Fibroblast of lung (primary cell): ENCODE data around the gene PRUNE2. TPM values are rescaled to one million over a fixed set of nuclear protein-coding genes. Genes with fewer than 3 reads are reported as not detected.

Source experiments
- DNase-seq, 2 donors: peaks; one replicate each; pipeline versions ENCODE4 v3.0.0 to v3.0.0-alpha.2; 2010; ENCODE audit warnings: low read depth in 2 of 2
- H2AFZ ChIP-seq: 2 replicates; pipeline ENCODE4 v1.5.1; 2012; ENCODE audit warnings: low read length, control low read depth, inconsistent platforms
- H3K27ac ChIP-seq: 2 replicates; pipeline ENCODE4 v1.5.1; 2011; ENCODE audit warnings: low read length, control low read depth; ENCODE audit not compliant: insufficient read depth
- H3K27me3 ChIP-seq: 2 replicates; pipeline ENCODE4 v1.5.1; 2011; ENCODE audit warnings: mild to moderate bottlenecking, low read length; ENCODE audit not compliant: control insufficient read depth, insufficient read depth
- H3K36me3 ChIP-seq: 2 replicates; pipeline ENCODE4 v1.5.1; 2011; ENCODE audit warnings: low read length; ENCODE audit not compliant: control insufficient read depth, insufficient read depth
- H3K4me1 ChIP-seq: 2 replicates; pipeline ENCODE4 v1.5.1; 2011; ENCODE audit warnings: low read length; ENCODE audit not compliant: control insufficient read depth, insufficient read depth; ENCODE audit errors: extremely low read depth
- H3K4me2 ChIP-seq: 2 replicates; pipeline ENCODE4 v1.5.1; 2011; ENCODE audit warnings: low read length, control low read depth; ENCODE audit not compliant: insufficient read depth; ENCODE audit errors: extremely low read depth
- H3K4me3 ChIP-seq, 4 experiments: fragments of 200-600 bp in 1 of 4; sonication (generic) in 1 of 4; replicated peaks in 1 of 4; 2 replicates each; pipeline ENCODE4 v1.5.1; 2011 to 2016; ENCODE audit warnings: low read length in 4 of 4, low read depth in 3 of 4, mild to moderate bottlenecking in 3 of 4, control low read depth in 2 of 4, inconsistent platforms in 1 of 4, mixed read lengths in 1 of 4; ENCODE audit not compliant: insufficient read depth in 1 of 4; ENCODE audit errors: control extremely low read depth in 1 of 4
- H3K79me2 ChIP-seq: 2 replicates; pipeline ENCODE4 v1.5.1; 2012; ENCODE audit warnings: mild to moderate bottlenecking, low read length, inconsistent platforms; ENCODE audit not compliant: control insufficient read depth, insufficient read depth
- H3K9ac ChIP-seq: 2 replicates; pipeline ENCODE4 v1.5.1; 2011; ENCODE audit warnings: mild to moderate bottlenecking, low read length, control low read depth; ENCODE audit not compliant: insufficient read depth
- H3K9me3 ChIP-seq: 2 replicates; pipeline ENCODE4 v1.5.1; 2012; ENCODE audit warnings: low read depth, low read length; ENCODE audit not compliant: control insufficient read depth, insufficient read depth
- H4K20me1 ChIP-seq: 2 replicates; pipeline ENCODE4 v1.5.1; 2011; ENCODE audit warnings: low read length; ENCODE audit not compliant: control insufficient read depth, insufficient read depth; ENCODE audit errors: extremely low read depth
- CTCF ChIP-seq, 2 donors: IDR thresholded peaks in 1 of 2; conservative IDR thresholded peaks in 1 of 2; 1 replicate in 1 of 2; 2 replicates in 1 of 2; pipeline ENCODE4 v1.5.1; 2011 to 2012; ENCODE audit warnings: low read length in 2 of 2, control low read depth in 1 of 2, inconsistent platforms in 1 of 2, low read depth in 1 of 2, mild to moderate bottlenecking in 1 of 2
- EZH2 ChIP-seq: IDR thresholded peaks from 2 replicates; pipeline ENCODE4 v1.5.1; 2012; ENCODE audit warnings: low read length, control low read depth, mild to moderate bottlenecking; ENCODE audit errors: missing control alignments
- polyA plus RNA-seq, 2 donors: library from polyadenylated mRNA; depleted of rRNA in 1 of 2; stranded (reverse) in 1 of 2; unstranded in 1 of 2; fragments of >200 nt; gene quantifications; 2 replicates each; pipeline ENCODE4 v1.2.1, GENCODE V29; 2011 to 2012; ENCODE audit warnings: missing spikeins in 1 of 2
- total RNA-seq: library from RNA; depleted of rRNA; stranded (reverse); fragments of >200 nt; gene quantifications from 2 replicates; pipeline ENCODE4 v1.2.1, GENCODE V29; 2014

Gene PRUNE2
- total and polyA plus RNA-seq, 2 donors (not counting 1 experiment from before 2014, with no cell fraction given) = 5.4 to 95.6 TPM

- TF ChIP-seq EZH2 (no peak), CTCF (conservative IDR thresholded peaks at IDR 0.05 in 1 of 2, IDR thresholded peaks at IDR 0.05 in 1 of 2; ENCODE audit: low read depth in 1 of 2, low read length in 2 of 2) (no peak)
- H4K20me1 ChIP-seq = no peaks in the 10 kb centered on the region
Observed at GRCh38 chr9:76586390-76587314, 319.3 kb downstream of the PRUNE2 start.

GRCh38 chr9:76585487-76586389 lies 320.2 kb downstream of the PRUNE2 start:
- DNase-seq = no peak
- Histone ChIP-seq H3K36me3 (no peaks in the 10 kb centered on the region), H3K4me2 (no peak overlapping the region), H3K27me3 (no peaks in the 10 kb centered on the region), H3K4me3 (no peak overlapping the region), H3K9ac (no peak overlapping the region), H3K27ac (no peak overlapping the region), H3K9me3 (no peaks in the 10 kb centered on the region), H3K79me2 (no peaks in the 10 kb centered on the region), H4K20me1 (no peaks in the 10 kb centered on the region), H2AFZ (no peak overlapping the region), H3K4me1 (no peaks in the 10 kb centered on the region)
- TF ChIP-seq CTCF (conservative IDR thresholded peaks at IDR 0.05 in 1 of 2, IDR thresholded peaks at IDR 0.05 in 1 of 2; ENCODE audit: low read depth in 1 of 2, low read length in 2 of 2) (no peak), EZH2 (no peak)

More at GRCh38 chr9:76586390-76587314, 319.3 kb downstream of the PRUNE2 start:
- H3K27me3 ChIP-seq = no peaks in the 10 kb centered on the region
- H3K9ac ChIP-seq = no peak overlapping the region
- H3K4me1 ChIP-seq = no peaks in the 10 kb centered on the region
- no peak overlapping the region for H3K27ac ChIP-seq
- no peak overlapping the region for H3K4me2 ChIP-seq
- H3K79me2 ChIP-seq = no peaks in the 10 kb centered on the region
- H3K36me3 ChIP-seq = no peaks in the 10 kb centered on the region
- no peak for DNase-seq
- H3K4me3 ChIP-seq = no peak overlapping the region
- no peak overlapping the region for H2AFZ ChIP-seq
- H3K9me3 ChIP-seq = no peaks in the 10 kb centered on the region

- Histone ChIP-seq H3K79me2 (no peaks in the 10 kb centered on the region), H3K4me3 (no peak overlapping the region), H3K4me1 (no peaks in the 10 kb centered on the region), H3K36me3 (no peaks in the 10 kb centered on the region), H3K9me3 (no peaks in the 10 kb centered on the region), H3K9ac (no peak overlapping the region), H3K27ac (no peak overlapping the region), H3K27me3 (no peaks in the 10 kb centered on the region), H3K4me2 (no peak overlapping the region), H2AFZ (no peak overlapping the region), H4K20me1 (no peaks in the 10 kb centered on the region)
- TF ChIP-seq EZH2 = no peak
- no peak for TF ChIP-seq CTCF (conservative IDR thresholded peaks at IDR 0.05 in 1 of 2, IDR thresholded peaks at IDR 0.05 in 1 of 2; ENCODE audit: low read depth in 1 of 2, low read length in 2 of 2)
- no peak for DNase-seq
Observed at GRCh38 chr9:76583256-76583655, 322.7 kb downstream of the PRUNE2 start.
